22Rv1 (cell line): ENCODE measurements around the gene ACER3.
"Not testable (repeated sequence)": the region's sequence is repeated elsewhere in the genome, so short reads cannot be mapped to it uniquely, and the experiment has no call there.

Source experiments
- H3K27ac ChIP-seq: fragments of 450-650 bp; 2 replicates; pipeline ENCODE4 v1.5.1; 2017
- ZFX ChIP-seq: fragments of 450-650 bp; IDR thresholded peaks from 2 replicates; pipeline ENCODE4 v1.6.1; 2017; ENCODE audit warnings: antibody characterized with exemption, borderline replicate concordance
- TF ChIP-seq, protein P1 (sequence below): fragments of 450-650 bp; IDR thresholded peaks from 2 replicates; pipeline ENCODE4 v1.5.1; 2017; ENCODE audit warnings: mild to moderate bottlenecking

ACER3 gene

DNA sequence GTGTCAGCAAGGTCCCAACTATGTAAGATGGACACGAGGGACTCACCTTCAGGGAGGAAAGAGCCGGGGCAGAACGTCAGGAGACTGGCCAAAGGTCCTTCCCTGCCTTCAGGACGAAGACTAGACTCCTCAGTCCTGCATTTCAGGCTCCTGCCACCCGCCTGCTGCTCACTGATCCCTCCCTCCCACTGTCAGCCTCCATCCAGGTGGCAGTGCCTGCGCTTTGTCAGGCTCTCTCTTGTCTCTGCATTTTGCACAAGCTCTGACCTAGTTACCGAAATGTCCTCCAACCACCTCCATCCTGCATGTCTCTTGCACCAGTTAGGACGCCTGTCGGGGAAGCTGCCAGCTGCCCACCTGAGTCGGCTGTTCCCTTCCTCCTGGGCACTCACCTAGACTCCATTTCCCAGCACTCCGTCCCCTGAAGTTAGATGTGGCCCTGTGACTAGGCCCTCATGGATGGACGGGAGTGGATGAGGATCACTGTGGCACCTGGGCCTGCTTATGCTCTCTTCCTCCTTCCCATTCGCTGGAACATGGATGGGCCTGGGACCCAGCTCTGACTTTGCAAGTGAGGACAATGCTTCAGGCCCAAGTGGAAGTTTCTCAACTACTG is 181.5 kb downstream of the ACER3 start:
- H3K27ac ChIP-seq: no peak overlapping the region
- TF ChIP-seq, protein P1, sequence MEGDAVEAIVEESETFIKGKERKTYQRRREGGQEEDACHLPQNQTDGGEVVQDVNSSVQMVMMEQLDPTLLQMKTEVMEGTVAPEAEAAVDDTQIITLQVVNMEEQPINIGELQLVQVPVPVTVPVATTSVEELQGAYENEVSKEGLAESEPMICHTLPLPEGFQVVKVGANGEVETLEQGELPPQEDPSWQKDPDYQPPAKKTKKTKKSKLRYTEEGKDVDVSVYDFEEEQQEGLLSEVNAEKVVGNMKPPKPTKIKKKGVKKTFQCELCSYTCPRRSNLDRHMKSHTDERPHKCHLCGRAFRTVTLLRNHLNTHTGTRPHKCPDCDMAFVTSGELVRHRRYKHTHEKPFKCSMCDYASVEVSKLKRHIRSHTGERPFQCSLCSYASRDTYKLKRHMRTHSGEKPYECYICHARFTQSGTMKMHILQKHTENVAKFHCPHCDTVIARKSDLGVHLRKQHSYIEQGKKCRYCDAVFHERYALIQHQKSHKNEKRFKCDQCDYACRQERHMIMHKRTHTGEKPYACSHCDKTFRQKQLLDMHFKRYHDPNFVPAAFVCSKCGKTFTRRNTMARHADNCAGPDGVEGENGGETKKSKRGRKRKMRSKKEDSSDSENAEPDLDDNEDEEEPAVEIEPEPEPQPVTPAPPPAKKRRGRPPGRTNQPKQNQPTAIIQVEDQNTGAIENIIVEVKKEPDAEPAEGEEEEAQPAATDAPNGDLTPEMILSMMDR: no peak
- no peak for TF ChIP-seq ZFX

DNA sequence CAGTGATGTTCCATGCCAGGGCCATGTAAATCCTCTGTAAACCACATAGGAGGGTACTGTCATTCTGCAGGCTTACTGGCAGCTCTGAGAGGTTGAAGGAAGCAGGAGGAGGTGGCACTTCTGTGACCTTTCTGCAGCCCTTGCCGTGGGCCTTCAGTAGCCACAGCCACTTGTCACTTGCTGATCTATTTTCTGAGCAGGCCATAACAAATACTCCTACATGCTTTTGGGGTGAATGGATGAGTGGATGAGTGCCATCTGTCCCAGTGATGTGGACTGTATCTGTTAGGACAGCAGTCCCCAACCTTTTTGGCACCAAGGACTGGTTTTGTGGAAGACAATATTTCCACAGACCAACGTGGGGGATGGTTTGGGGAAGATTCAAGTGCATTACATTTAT is 183.6 kb downstream of the ACER3 start:
- H3K27ac ChIP-seq: no peak overlapping the region
- TF ChIP-seq, protein P1: no peak
- TF ChIP-seq ZFX: no peak

DNA sequence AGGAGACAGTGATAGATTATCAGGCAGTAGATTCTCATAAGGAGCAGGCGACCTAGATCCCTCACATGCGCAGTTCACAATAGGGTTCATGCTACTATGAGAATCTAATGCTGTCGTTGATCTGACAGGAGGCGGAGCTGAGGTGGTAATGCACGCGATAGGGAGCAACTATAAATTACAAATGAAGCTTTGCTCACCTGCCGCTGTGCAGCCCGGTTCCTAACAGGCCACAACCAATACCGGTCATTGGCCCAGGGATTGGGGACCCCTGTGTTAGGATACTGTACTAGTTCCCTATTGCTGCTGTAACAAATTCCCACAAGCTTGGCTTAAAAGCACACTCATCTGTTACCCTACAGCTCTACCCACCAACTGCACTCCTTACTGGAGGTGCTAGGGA is 184.2 kb downstream of the ACER3 start:
- TF ChIP-seq ZFX: no peak
- TF ChIP-seq, protein P1: no peak
- H3K27ac ChIP-seq: no peak overlapping the region

DNA sequence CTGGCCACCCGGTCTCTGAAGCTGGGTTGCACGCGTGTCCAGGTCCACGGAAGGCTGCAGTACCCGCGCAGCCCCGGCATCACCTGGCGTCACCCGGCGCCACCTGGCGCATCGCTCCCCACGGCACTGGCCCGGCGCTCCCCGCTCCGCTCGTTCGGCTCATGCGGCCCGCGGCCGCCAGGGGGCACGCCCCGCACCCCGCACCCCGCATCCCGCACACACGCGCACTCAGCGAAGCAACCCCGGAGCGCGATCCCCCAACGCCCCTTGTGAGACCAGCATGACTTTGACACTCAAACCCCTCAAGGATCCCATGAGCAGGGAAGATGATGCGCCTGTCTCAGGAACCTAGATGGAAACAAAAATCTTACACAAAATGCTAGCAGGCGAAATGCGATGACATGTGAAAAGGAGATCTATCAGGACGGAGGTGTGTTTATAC is 185.4 kb downstream of the ACER3 start:
- H3K27ac ChIP-seq: no peak overlapping the region
- TF ChIP-seq, protein P1: peak; percentile 90
- TF ChIP-seq ZFX: no peak

DNA sequence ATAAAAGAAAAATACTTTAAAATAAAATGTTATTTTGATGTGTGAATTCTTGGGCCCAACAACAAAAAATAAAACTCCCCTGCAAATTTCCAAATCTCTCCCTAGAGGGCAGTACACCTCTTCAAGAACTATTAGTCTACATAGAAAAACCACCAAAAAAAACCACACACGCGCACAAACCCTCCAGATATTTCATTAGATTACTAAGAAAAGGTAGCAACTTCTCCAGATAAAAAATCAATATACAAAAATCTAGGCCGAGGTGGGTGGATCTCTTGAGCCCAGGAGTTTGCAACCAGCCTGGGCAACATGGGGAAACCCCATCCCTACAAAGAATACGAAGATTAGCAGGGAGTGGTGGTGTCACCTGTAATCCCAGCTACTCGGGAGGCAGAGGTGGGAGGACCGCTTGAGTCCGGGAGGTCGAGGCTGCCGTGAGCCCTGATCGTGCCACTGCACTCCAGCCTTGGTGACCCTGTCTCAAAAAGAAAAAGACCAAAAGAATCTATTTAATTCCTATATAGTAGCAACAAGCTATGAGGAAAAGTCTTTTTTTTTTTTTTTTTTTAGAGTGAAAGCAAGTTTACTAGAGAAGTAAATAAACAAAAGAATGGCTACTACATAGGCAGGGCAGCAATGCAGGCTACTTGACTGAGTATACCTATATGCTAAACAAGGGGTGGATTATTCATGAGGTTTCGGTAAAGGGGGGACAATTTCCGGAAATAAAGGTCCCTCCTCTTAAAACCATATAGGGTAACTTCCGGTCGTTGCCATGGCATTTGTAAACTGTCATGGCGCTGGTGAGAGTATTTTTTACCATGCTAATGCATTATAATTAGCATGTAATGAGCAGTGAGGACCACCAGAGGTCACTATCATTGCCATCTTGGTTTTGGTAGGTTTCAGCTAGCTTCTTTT is 186.5 kb downstream of the ACER3 start:
- no peak overlapping the region for H3K27ac ChIP-seq
- TF ChIP-seq, protein P1: peak; percentile 75
- no peak for TF ChIP-seq ZFX

DNA sequence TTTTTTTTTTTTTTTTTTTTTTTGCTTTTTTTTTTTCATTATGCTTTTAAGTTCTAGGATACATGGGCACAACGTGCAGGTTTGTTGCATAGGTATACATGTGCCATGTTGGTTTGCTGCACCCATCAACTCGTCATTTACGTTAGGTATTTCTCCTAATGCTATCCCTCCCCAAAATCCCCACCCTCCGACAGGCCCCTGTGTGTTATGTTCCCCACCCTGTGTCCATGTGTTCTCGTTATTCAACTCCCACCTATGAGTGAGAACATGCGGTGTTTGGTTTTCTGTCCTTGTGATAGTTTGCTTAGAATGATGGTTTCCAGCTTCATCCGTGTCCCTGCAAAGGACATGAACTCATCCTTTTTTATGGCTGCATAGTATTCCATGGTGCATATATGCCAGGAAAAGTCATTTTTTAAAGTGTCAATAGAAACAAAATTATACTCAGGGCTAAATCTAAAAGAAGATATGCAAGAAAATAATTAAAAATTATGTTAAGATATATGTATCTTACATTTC is 187.3 kb downstream of the ACER3 start:
- TF ChIP-seq, protein P1: peak; percentile 46
- not testable (repeated sequence) for H3K27ac ChIP-seq

DNA sequence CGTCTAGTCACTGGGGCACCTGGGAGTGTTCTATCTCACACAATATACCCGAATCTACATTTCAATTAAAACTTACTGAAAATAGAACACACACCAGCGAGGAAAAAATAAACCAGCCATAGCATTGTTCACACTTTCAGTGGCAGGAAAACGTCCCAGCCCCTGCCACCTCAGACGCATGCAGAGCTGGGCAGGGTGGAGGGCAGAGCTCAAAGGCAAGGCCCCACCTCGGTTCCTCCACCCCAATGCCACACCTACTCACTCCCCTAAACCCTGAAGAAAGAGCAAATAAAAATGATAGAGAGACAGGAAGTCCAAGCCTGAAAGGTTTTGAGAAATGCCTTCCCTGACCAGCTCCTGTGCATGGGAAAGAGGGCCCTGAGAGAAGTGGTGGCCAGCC is 188.3 kb downstream of the ACER3 start:
- TF ChIP-seq ZFX: no peak
- TF ChIP-seq, protein P1: no peak
- no peak overlapping the region for H3K27ac ChIP-seq
